ENCODE data around the gene SPIRE2. TPM values are rescaled to one million over a fixed set of nuclear protein-coding genes. Genes with fewer than 3 reads are reported as not detected.
"Not testable (repeated sequence)": the region's sequence is repeated elsewhere in the genome, so short reads cannot be mapped to it uniquely, and the experiment has no call there.

SPIRE2 gene
- total RNA-seq, 2 donors from 2014 or later = 0.90 to 1.8 TPM

- not testable (repeated sequence) for H3K27me3 ChIP-seq, H3K9me3 ChIP-seq, H3K36me3 ChIP-seq, H3K4me3 ChIP-seq, H3K4me1 ChIP-seq, H3K27ac ChIP-seq
- peak; percentile 75 for DNase-seq (ENCODE audit: low spot score)
- peak; percentile 66 to 84 for TF ChIP-seq CTCF (IDR thresholded peaks at IDR 0.05)
Observed at GRCh38 chr16:89793092-89793491, 35.2 kb upstream of the SPIRE2 start.

DNA sequence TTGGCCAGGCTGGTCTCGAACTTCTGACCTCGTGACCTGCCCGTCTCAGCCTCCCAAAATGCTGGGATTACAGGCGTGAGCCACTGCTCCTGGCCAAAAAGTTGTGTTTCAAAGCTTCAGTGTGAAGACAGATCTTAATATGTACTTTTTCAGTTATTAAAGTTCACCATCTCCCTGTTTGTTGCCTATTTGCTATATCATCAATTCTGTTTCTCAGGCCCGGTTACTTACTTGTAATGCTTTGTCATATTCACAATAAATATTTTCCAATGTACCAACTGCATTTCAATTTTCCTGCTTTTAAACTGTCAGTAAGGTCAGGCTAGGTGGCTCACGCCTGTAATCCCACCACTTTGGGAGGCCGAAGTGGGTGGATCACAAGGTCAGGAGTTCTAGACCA lies 34.3 kb upstream of the SPIRE2 start:
- Histone ChIP-seq H3K4me1 (peaks cover 0 to 9% of the 10 kb centered on the region in 2 donors), H3K36me3 (no peaks in the 10 kb centered on the region), H3K4me3 (no peak overlapping the region), H3K27ac (no peak overlapping the region), H3K9me3 (no peaks in the 10 kb centered on the region), H3K27me3 (no peaks in the 10 kb centered on the region)
- DNase-seq (ENCODE audit: low spot score) = no peak
- TF ChIP-seq CTCF (IDR thresholded peaks at IDR 0.05) = no peak

DNA sequence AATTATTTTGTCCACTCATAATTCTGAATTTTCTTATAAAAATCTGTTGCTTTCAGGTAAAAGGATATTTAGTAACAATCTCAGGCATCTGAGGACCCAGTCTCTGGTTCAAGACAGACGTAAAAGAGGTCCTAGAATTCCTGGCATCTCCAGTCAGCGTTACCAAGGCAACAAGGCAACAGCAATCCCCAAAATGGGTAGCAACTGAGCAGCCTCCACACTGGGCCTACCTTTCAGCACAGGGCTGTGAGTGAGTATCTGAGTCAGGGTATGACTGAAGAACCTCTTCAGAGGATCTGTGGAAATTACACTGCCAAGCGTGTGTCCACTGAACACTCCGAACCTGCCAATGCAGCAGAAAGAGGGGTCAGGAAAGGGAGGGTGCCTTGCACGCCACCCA lies 32.6 kb upstream of the SPIRE2 start:
- H3K4me1 ChIP-seq = peaks cover 0 to 13% of the 10 kb centered on the region in 2 donors
- H3K27ac ChIP-seq = no peak overlapping the region
- no peaks in the 10 kb centered on the region for H3K27me3 ChIP-seq
- no peaks in the 10 kb centered on the region for H3K9me3 ChIP-seq
- no peak overlapping the region for H3K4me3 ChIP-seq
- H3K36me3 ChIP-seq = no peaks in the 10 kb centered on the region
- no peak for TF ChIP-seq CTCF (IDR thresholded peaks at IDR 0.05)
- no peak for DNase-seq (ENCODE audit: low spot score)

- no peaks in the 10 kb centered on the region for H3K36me3 ChIP-seq
- no peak overlapping the region for H3K4me3 ChIP-seq
- no peak for DNase-seq (ENCODE audit: low spot score)
- no peaks in the 10 kb centered on the region for H3K27me3 ChIP-seq
- no peaks in the 10 kb centered on the region for H3K9me3 ChIP-seq
- H3K27ac ChIP-seq = no peak overlapping the region
- peaks cover 0 to 13% of the 10 kb centered on the region in 2 donors for H3K4me1 ChIP-seq
- no peak for TF ChIP-seq CTCF (IDR thresholded peaks at IDR 0.05)
Observed at GRCh38 chr16:89796104-89796503, 32.2 kb upstream of the SPIRE2 start.

DNA sequence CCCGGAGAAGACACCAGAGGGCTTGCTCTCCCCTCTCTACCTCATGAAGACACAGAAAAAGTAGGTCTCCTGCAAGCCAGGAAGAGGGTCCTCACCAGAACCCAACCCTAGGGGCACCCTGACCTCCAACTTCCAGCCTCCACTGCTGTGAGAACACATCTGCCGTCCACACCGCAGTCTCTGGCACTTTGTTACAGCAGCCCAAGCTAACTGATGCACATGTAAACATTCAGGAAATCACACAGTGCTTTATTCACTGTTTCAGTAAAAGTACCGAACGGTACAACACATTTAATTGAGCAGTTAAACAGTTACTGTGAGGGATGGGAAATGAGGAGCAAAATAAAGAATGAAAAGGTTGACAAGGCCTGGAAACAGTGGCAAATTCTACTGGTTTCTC lies 30.1 kb upstream of the SPIRE2 start:
- no peak for TF ChIP-seq CTCF (IDR thresholded peaks at IDR 0.05)
- Histone ChIP-seq H3K4me3 (no peak overlapping the region), H3K4me1 (peaks cover 0 to 13% of the 10 kb centered on the region in 2 donors), H3K27ac (peak overlapping the region; percentile 62 to 73), H3K9me3 (no peaks in the 10 kb centered on the region), H3K36me3 (no peaks in the 10 kb centered on the region), H3K27me3 (no peaks in the 10 kb centered on the region)
- no peak for DNase-seq (ENCODE audit: low spot score)

DNA sequence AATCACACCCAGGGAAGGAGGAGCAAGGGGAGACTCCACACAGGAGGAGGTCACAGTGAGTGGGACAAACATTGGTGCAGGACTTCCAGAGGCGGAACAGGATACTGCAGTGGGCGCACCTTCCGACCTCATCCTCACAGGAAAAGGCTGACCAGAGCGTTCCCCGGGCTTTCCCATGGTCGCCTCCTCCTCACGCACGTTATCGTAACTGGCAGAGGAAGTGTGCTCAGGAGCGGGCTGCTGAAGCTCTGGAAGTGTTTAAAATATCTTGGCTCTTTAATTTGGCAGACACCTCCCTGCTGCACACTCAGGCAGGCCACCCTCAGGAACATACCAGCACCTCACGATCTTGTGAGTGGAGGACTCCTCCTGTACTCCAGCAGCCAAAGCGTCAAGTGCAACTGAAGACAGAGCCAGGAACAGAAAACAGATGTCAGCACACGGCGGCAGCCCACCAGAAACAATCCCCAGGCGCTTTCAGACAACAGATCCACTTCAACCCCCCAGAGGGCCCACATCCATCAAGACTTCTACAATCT lies 29.4 kb upstream of the SPIRE2 start:
- H3K4me1 ChIP-seq = peaks cover 0 to 13% of the 10 kb centered on the region in 2 donors
- H3K4me3 ChIP-seq = peak overlapping the region in 1 of 2 donors; percentile 28
- H3K27ac ChIP-seq = peak overlapping the region; percentile 62 to 73
- H3K9me3 ChIP-seq = no peaks in the 10 kb centered on the region
- no peaks in the 10 kb centered on the region for H3K27me3 ChIP-seq
- DNase-seq (ENCODE audit: low spot score) = no peak
- H3K36me3 ChIP-seq = no peaks in the 10 kb centered on the region
- no peak for TF ChIP-seq CTCF (IDR thresholded peaks at IDR 0.05)

All from right atrium auricular region (tissue), 2 donors.